ENCODE data around the gene HACD3.
"Not testable (repeated sequence)": the region's sequence is repeated elsewhere in the genome, so short reads cannot be mapped to it uniquely, and the experiment has no call there.

HACD3 gene

GRCh38 chr15:65584241-65584640, 54.0 kb downstream of the HACD3 start:
- no peak for DNase-seq (ENCODE audit: low read depth)
- H3K4me3 ChIP-seq (ENCODE audit: low read depth, low read length): no peak overlapping the region

- DNase-seq (ENCODE audit: low read depth): no peak
- H3K4me3 ChIP-seq (ENCODE audit: low read depth, low read length): no peak overlapping the region
Observed at GRCh38 chr15:65587094-65587493, 56.8 kb downstream of the HACD3 start.

GRCh38 chr15:65595960-65596359, 65.7 kb downstream of the HACD3 start:
- no peak overlapping the region for H3K4me3 ChIP-seq (ENCODE audit: low read depth, low read length)
- DNase-seq (ENCODE audit: low read depth): no peak

- DNase-seq (ENCODE audit: low read depth): no peak
- no peak overlapping the region for H3K4me3 ChIP-seq (ENCODE audit: low read depth, low read length)
Observed at GRCh38 chr15:65598468-65598867, 68.2 kb downstream of the HACD3 start.

- H3K4me3 ChIP-seq (ENCODE audit: low read depth, low read length): no peak overlapping the region
- no peak for DNase-seq (ENCODE audit: low read depth)
Observed at GRCh38 chr15:65599677-65600076, 69.4 kb downstream of the HACD3 start.

GRCh38 chr15:65603134-65603533, 72.9 kb downstream of the HACD3 start:
- H3K4me3 ChIP-seq (ENCODE audit: low read depth, low read length): no peak overlapping the region
- no peak for DNase-seq (ENCODE audit: low read depth)

- no peak for DNase-seq (ENCODE audit: low read depth)
- no peak overlapping the region for H3K4me3 ChIP-seq (ENCODE audit: low read depth, low read length)
Observed at GRCh38 chr15:65603559-65603958, 73.3 kb downstream of the HACD3 start.

- DNase-seq (ENCODE audit: low read depth): peak; percentile 82
- peak within 1 kb of the TSS; percentile 88 for H3K4me3 ChIP-seq (ENCODE audit: low read depth, low read length)
Observed at GRCh38 chr15:65610871-65611718, 80.8 kb downstream of the HACD3 start, which contains the start of gene INTS14. TSS of gene INTS14 (minus strand) at chr15:65611131. CDS start at chr15:65607380, 3,751 bp downstream.

GRCh38 chr15:65611888-65612615, 81.8 kb downstream of the HACD3 start:
- H3K4me3 ChIP-seq (ENCODE audit: low read depth, low read length): peak overlapping the region; percentile 88
- DNase-seq (ENCODE audit: low read depth): no peak

- DNase-seq (ENCODE audit: low read depth): no peak
- H3K4me3 ChIP-seq (ENCODE audit: low read depth, low read length): no peak overlapping the region
Observed at GRCh38 chr15:65612616-65612946, 82.3 kb downstream of the HACD3 start.

GRCh38 chr15:65612949-65613744, 82.9 kb downstream of the HACD3 start:
- DNase-seq (ENCODE audit: low read depth): no peak

GRCh38 chr15:65615887-65616286, 85.6 kb downstream of the HACD3 start:
- DNase-seq (ENCODE audit: low read depth); H3K4me3 ChIP-seq (ENCODE audit: low read depth, low read length): not testable (repeated sequence)

More at GRCh38 chr15:65612949-65613744, 82.9 kb downstream of the HACD3 start:
- H3K4me3 ChIP-seq (ENCODE audit: low read depth, low read length): no peak overlapping the region

- no peak overlapping the region for H3K4me3 ChIP-seq (ENCODE audit: low read depth, low read length)
- no peak for DNase-seq (ENCODE audit: low read depth)
Observed at GRCh38 chr15:65618560-65619109, 88.4 kb downstream of the HACD3 start.

GRCh38 chr15:65619626-65620290, 89.5 kb downstream of the HACD3 start:
- H3K4me3 ChIP-seq (ENCODE audit: low read depth, low read length): no peak overlapping the region
- no peak for DNase-seq (ENCODE audit: low read depth)

- no peak for DNase-seq (ENCODE audit: low read depth)
- H3K4me3 ChIP-seq (ENCODE audit: low read depth, low read length): no peak overlapping the region
Observed at GRCh38 chr15:65620833-65621232, 90.6 kb downstream of the HACD3 start.

GRCh38 chr15:65621638-65622037, 91.4 kb downstream of the HACD3 start, which contains the start of gene SLC24A1:
TSS of gene SLC24A1 (plus strand) at chr15:65621938. CDS start at chr15:65624081, 2,143 bp downstream.
- DNase-seq (ENCODE audit: low read depth): no peak
- no peak within 1 kb of the TSS for H3K4me3 ChIP-seq (ENCODE audit: low read depth, low read length)

- DNase-seq (ENCODE audit: low read depth): no peak
- H3K4me3 ChIP-seq (ENCODE audit: low read depth, low read length): no peak overlapping the region
Observed at GRCh38 chr15:65623103-65623502, 92.8 kb downstream of the HACD3 start.

- DNase-seq (ENCODE audit: low read depth): no peak
- no peak overlapping the region for H3K4me3 ChIP-seq (ENCODE audit: low read depth, low read length)
Observed at GRCh38 chr15:65626856-65627255, 96.6 kb downstream of the HACD3 start.

All from skeletal muscle cell (primary cell).